Stimulated activated CD8-positive, alpha-beta memory T cell treated with anti-CD3 and anti-CD28 coated beads, Interleukin-4, amount 100 ng/mL, for 24 hours (primary cell): ENCODE measurements around the gene ROPN1B.

Experiments used
- DNase-seq: peaks from one replicate; pipeline ENCODE4 v3.0.0-alpha.2; 2020; ENCODE audit warnings: low read depth

ROPN1B gene

DNA sequence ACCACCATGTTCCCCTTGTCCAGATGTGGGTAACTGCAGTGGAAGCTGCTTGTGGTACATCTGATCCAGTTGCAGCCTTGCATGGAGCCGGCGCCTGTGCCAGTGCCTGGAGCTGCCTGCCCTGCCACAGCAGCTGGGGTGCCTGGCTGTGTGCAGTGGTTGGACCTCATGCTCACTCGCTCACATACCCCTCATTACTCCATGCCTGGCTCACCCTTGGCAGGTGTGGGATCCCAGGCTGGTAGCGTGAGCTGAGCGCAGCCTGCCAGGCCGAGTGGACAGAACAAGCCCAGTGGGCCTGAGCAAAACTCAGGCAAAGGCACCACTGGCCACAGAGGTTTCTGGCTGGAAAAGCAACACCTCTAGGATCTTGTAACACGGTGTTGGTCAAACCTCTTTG, 35.7 kb downstream of the ROPN1B start:
- DNase-seq, result no peak

DNA sequence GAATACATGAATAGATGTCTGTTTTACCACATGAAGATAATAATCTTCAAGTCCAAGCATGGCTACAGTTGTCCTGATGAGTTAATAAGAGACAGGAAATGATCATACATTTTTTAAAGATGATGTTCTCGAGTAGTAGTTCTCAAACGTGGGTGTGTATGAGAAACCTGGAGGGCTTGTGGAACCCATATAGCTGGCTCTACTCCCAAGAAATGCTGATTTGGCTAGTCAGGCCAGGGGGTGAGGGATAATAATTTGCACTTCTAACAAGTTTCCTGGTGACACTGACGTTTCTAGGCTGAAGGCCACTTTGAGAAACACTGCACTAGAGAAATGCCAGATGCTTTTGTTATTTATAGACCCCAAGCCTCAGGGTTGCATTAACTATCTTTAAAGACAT, 37.0 kb downstream of the ROPN1B start:
- no peak for DNase-seq

DNA sequence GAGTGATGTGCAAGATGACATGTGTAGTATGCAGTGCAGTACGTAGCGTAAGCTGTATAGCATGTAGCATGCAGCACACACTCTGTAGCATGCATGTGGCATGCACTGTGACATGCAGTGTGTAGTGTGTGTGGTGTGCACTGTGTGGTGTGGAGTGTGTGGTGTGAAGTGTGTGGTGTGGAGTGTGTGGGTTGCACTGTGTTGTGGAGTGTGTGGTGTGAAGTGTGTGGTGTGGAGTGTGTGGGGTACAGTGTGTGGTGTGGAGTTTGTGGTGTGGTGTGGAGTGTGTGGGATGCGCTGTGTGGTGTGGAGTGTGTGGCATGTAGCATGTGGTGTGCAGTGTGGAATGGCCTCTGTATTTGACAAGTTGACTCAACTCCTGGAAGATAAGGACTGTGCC, 39.2 kb downstream of the ROPN1B start:
- DNase-seq, result no peak

DNA sequence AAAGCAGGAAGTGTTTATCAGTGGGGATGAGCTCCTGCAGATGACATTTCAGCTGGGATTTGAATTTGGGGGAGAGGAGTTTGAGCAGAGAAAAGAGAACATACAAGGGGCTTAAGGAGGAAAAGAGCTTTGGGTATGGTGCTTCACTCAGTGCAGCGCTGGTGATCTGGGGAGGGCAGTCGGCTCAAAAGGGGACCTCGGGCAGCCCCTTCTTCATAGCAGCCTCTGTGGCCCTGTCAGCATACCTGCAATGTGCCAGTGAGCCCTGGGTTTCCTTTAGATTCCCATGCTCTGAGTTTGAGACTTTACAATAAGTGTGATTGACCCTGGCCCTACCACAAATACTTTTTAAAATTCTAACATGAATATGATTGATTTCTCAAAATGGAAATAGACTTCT, 40.2 kb downstream of the ROPN1B start:
- no peak for DNase-seq

DNA sequence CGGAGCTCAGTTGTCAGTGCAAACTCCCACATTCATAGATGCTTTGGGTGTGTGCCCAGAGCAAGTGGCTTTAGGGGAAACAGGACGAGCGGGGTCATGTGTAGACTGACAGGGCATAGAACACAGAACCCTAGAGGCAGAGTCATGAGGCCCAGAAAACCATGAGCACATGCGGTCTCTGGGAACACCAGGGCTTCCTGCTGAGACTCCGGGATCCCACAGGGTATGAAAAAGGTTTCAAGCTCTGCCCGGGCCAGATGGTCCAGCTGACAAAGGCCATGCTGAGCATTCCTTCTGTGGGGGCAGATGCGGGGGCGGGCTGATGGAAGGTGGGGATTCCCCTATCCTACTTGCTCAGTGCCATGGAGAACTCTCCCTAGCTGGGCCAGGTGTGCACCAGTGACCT, 44.8 kb downstream of the ROPN1B start:
- DNase-seq, result no peak

DNA sequence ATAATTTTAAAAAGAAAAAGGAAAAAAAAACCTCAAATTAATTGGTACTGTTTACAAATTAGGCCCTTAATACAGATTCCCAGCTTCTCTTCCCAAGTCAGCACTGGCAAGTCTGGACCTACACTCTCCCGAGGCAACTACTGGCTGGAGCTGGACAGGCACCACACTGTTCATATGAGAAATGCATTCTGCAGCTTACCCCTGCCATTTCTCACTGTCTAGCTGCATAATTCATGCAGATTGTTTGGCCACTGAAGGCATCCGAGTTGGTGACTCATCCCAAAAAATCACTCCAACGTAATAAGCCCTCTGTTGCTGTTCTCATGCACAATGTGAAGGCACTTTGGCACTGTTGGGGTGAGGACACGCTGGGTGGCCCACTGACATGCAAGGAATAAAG, 45.3 kb downstream of the ROPN1B start:
- DNase-seq, result no peak

DNA sequence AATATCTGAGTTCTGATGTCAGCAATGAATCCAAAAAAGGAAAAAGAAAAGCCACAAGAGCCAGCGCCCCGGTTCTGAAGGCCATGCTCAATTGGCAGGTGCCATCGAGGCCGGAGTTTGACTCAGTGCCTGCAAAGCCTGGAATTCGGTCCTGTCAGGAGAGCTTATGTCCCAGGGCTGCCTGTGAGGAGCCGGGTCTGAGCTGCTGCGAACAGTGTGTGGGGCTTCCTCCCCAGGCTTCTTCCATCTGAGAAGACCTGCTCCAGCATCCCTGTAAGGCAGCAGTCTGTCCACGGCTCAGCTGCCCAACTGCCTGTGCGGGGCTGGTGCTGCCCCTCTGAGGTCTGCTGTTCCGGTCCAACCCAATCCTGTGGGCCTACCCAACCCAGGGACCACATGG, 46.1 kb downstream of the ROPN1B start:
- DNase-seq, result no peak

DNA sequence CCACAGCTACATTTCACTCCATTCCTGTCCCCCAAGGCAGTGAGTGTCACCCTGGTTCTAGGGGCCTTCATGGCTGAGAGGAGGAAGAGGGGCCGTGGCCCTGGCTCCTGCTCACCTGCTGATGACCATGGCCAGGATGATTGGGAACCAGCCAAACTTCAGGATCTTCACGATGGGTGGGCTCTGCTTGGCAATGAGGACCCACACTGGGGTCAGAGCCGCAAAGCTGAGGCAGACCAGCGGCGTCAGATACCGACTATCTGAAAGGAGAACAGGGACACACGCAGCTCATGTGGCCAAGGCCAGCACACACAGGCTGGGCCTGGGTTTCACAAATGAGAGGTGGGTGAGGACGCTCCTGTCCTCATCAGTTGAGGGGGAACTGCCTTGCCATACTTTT, 47.6 kb downstream of the ROPN1B start:
- DNase-seq, result no peak

DNA sequence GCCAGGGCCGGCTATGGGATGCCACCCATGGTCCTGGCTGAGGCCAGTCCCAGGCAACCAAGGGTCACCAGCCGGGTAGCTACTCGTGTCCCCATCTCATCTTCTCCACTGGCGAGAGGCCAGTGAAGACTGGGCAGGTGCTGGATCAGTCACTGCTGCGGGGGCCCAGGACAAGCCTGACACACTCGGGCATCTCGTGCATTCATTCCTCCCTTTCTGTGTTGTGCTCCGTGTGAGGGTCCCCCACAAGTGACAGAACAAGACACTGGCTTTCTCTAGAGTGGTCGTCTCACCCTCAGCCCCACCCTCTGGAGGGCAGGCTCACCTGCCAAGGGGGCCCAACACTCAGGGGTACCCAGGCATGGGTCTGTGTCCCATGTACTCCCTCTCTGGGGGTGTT, 48.4 kb downstream of the ROPN1B start:
- DNase-seq, result no peak

DNA sequence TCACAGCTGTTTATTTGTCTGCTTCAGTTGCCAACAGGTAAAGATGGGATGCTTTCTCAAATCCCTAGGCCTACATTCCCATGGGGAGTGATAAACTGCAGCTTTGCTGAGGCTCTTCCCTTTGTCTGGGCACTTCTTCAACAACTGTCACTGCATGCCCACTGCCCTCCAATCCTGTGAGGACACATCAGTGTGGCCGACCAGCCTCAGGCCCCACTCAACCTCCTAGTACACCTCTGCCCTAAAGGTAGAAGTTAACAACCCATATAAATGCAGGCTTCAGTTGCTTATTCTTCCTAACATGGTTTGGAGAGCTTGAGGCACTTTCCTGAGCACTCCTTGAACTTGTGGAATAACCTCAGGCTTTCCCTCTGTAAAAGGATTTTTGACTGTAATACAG, 49.6 kb downstream of the ROPN1B start:
- DNase-seq, result no peak

DNA sequence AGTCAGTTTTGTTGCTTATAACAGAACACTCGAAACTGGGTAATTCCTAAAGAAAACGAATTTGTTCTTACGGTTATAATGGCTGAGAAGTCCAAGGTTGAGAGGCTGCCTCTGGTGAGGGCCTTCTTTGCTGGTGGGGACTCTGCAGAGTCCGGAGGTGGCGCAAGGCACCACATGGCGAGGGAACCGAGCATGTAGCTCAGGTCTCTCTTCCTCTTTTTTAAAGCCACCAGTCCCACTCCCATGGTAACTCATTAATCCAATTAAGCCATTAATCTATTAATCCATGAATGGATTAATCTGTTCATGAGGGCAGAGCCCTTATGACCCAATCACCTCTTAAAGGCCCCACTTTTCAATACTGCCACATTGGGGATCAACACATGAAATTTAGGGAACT, 50.0 kb downstream of the ROPN1B start:
- no peak for DNase-seq

DNA sequence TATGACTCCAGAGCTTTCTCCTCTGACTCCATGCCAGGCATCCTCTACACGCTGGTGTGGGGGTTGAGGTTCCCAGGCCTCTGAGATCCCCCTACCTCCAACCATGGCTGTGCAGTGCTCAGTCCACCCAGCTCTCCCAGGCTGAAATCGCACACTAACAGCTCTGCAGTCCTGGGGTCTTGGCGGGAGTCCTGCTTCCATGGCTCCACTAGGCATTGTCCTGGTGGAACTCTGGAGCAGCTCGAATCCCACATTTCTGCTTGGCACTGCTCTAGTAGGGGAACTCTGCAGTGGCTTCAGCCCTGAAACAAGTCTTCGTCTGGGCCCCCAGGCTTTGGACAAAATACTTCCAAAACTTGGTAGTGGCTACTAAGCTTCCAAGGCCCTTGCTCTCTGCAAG, 50.7 kb downstream of the ROPN1B start:
- DNase-seq, result no peak

DNA sequence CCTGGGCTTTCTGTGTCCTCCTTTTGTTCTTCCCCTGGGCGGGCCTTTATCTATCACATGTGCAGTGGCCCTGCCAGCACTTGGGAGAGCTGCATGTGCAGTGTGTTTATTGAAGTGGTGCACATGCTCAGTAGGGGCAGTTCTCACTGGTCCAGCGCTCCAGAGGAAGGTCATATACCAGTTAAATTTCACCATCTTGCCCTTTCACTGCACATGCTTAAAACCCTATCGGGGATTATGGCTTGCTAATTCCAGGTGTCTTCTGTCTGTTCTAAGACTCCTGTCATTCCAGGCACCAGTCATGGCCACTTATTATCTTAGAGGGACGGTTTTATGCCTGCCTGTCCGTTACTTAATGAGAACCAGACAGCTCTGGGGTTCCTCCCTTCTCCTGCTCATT, 52.2 kb downstream of the ROPN1B start:
- DNase-seq, result no peak

DNA sequence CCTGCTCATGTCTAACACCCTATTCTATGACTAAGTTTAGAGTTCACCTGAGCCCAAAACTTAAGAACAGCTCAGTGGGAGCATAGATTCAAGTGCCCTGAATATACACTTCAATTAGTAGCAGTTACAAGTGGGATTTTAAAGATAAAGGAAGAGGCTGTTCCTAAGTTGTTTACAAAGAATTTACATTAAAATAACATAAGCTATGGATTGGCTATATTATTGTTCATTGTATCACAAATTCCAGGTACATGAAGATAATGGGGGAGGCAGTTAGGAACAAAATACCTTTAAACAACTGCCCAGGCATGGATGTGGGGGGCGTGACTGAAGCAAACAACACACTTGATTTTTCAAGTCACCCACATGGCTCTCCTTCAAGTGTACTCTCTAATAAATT, 52.7 kb downstream of the ROPN1B start:
- DNase-seq, result no peak

DNA sequence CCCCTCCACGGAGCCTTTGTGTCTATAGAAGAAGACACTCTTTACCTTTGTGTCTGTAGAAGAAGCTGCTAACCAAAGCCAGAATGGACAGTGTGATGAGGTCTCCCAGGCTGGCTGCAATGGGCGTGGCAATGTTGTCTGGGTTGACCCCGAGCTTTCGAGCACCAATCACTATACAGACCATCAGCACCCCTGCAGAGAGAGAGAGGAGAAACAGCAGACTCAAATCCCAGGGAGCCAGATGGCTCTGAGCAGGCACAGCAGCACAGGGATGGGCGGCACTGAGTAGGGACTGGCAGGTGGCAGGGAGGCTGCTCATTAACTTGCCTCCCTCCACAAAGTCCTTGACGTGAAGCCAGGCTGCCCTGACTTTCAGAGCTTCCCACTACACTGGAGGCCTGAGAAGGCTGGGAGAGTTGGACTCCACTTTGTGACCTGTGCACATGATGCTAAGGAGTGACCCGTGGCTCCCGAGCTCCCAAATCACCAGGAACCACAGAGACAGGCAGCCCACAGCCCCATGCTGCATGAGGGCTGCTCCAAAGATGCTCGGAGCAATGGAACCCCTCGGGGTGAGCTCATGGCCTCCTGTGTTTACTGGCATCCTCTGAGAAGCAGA, 53.9 kb downstream of the ROPN1B start:
- DNase-seq, result no peak

DNA sequence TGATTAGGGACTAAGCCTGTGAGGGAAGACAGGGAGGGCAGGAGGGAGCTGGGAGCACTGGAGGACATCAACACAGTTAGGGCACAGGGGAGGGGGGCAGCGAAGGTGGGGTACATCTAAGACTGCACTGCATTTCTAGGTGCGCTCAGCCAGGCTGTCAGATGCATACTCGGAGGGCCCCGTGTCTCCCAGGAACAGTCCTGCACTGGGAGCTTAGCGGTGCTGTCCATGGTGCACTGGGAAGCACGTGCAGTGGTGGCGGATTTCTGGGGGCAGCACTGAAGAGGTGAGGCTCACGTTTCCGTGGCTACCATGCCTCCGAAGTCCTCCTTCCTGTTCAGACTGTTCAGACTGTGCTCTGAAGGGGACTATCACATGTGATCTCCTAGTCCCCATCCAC, 54.4 kb downstream of the ROPN1B start:
- no peak for DNase-seq

DNA sequence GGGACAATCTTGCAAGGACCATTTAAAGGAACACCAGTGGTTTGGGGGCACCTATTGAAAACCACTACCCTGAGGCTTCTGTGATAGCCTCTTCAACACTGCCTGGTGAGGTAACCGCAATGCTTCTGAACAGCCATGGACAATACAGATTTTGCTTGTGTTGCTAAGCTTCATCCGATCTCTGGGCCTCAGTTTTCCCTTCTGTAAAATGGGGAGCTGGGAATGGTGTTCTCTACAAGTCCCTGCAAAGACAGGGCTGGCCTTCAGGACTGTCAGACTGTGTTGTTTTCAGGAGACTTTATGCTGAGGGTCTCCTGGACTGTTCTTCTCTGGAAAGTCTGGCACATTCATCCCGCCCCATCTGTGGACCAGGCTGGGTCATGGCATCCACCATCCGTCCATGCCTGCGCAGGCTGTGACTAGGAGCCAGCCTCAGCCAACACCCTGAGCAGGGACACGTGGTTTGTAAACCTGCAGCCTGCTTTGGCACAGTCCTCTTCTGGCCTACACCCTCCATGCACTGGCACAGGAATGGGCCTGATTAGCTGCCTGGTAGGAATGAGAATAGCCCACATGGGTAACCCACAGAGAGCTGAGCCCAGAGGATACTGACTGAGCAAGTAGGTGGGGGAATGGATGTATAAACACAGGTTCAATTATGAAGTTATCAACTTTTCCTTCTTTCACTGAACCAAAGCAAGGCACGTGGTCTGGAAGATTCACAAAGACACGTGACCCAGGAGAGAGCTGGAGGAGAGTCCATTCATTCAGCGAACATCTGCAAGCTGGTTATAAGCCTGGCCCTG, 55.3 kb downstream of the ROPN1B start:
- no peak for DNase-seq

DNA sequence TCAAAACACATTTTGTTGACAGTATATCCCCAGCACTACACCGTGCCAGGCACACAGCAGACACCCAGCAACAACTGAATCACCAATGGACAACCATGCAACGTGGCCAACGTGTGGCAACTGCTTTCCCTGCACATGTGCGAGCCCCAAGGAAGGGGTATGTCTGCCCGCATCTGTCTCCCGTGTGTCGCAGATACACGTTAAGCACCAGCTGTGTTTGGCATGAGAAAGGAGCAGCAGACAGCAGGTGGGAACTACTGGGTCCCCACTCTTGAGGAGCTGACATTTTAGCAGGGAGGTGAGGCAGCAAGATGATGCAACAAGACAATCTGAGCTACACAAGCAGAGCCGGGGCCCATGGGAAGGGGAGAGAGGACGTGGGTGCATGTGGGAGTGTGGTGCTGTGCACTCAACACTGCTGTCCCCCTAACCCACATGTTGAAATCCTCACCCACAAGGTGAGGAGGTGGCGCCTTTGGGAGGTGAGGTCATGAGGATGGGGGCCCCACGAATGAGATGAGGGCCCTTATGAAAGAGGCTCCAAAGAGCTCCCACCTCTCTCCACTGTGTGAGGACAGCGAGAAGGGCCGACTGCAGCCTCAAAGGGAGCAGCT, 56.2 kb downstream of the ROPN1B start:
- no peak for DNase-seq

DNA sequence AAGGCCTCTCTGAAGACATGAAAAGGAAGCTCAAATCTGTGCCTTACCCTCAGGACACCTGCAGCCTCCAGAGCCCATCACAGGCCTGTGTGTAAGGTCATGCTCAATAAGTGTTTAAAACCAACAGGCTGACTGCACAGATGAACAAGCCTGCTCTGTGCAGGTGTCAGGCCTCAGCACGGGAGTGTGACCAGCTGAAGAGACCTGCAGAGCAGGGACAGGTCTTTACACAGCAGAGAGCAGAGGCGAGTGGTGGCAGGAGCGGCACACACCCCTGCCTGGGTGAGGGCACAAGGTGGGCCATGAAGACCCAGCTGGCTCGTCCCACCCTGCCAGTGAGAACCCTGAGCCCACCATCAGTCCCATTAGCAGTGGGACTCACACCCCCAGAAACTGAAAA, 56.9 kb downstream of the ROPN1B start:
- DNase-seq, result no peak

DNA sequence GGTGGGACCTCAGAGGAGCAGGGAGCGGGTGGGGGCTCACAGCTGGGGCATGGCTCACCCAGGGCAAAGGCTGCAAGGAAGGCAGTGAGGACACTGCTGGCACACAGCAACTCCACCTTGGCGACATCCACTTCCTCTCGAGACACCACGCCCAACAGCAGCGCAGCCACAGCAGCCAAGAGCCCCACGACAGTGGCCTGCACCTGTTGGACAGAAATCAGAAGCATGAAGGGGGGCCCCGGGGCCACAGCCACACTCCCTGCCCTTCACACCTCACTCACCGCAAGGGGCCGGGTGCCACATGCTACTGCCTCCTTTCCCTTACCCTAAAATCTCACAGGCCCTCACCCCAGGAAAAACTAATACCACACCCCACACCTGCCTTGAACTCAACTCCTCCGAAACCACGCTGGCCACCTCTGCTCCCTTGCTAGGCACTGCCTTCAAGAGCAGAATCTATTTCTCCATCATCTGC, 57.3 kb downstream of the ROPN1B start:
- DNase-seq, result no peak

DNA sequence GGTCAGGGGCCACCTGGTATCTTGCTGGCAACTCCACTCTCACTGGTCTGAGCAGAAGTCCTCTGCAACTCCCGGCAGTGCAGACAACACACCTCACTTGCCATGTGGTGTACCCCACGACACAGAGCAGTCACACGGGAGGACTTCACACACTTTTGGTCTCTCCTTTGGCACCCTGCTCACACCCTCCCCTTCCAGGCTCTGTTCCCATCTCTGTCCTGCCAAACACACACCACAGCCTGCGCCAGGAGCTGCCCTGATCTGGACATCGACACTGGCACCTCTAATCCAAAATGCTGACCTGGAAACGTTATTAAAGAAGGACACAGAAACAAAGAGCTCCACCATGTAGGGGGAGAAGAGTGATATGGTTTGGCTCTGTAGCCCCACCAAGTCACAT, 57.8 kb downstream of the ROPN1B start:
- no peak for DNase-seq

DNA sequence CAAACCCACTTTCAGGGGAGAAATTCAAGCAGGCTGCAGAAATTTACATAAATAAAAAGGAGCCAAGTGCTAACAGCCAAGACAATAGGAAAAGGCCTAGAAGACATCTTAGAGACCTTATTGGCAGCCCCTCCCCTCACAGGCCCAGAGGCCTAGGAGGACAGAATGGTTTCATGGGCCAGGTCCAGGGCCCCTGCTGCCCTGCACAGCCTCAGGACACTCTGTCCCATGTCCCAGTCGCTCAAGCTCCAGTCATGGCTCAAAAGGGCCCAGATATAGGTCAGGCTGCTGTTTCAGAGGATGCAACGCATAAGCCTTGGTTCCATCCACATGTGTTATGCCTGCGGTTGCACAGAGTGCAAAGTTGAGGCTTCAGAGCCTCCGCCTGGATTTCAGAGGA, 59.1 kb downstream of the ROPN1B start:
- DNase-seq, result no peak

DNA sequence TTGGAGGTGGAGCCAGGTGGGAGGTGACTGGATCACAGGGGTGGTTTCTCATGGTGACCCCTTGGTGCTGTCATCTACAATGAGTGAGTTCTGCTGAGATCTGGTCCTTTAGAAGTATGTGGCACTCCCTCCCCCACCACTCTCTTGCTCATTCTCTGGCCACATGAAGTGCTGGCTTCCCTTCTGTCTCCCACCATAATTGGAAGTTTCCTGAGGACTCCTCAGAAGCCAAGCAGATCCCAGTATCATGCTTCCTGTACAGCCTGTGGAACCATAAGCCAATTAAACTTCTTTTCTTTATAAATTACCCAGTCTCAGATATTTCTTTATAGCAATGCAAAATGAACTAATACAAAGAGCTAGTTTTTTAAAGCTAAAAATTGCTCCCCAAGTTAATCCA, 60.3 kb downstream of the ROPN1B start:
- no peak for DNase-seq

DNA sequence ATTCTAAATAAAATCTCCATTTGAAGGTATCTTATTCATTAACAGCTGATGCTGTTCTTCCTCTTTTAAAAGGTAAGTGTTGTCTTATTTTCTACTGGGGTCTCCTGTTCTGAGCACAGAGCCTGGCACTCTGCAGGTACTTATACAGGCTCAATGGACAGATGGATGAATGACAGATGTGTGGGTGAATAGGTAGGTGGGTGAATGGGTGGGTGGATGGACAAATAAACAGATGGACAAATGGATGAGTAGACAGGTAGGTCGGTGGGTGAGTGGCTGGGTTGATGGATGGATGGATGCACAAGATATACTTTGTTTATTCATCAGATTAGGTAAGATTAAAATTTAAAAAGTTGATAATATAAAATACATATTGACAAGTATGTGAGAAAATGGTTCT, 61.5 kb downstream of the ROPN1B start:
- DNase-seq, result no peak
